OCI-LY7 (cell line): Measurements from ENCODE around the gene CDCP2. TPM values are rescaled to one million over a fixed set of nuclear protein-coding genes. Genes with fewer than 3 reads are reported as not detected.

Experiments used
- BruUV-seq: library from RNA; stranded (reverse); fragments of 400-500 nt; replicated peaks from 2 replicates; lab custom pipeline; 2021; lab: Mats Ljungman, UMichigan
- CTCF ChIA-PET: fragments of 300-600 bp; sonication (Branson Sonifier 250); formaldehyde crosslinking; loops from one replicate; lab custom pipeline; 2022; ENCODE audit warnings: antibody characterized with exemption; ENCODE audit not compliant: unreplicated experiment; lab: Charles Lee
- POLR2A ChIA-PET: fragments of 300-600 bp; sonication (Branson Sonifier 250); formaldehyde crosslinking; loops from one replicate; lab custom pipeline; 2022; ENCODE audit warnings: antibody characterized with exemption; lab: Charles Lee
- DNase-seq: peaks from one replicate; pipeline ENCODE4 v3.0.0-alpha.2; 2015; ENCODE audit warnings: low spot score
- H2AFZ ChIP-seq: fragments of 200-600 bp; sonication (generic), shearing (Covaris generic); 2 replicates; pipeline ENCODE4 v1.6.1; 2014; ENCODE audit warnings: mild to moderate bottlenecking, antibody characterized with exemption, low read length, moderate library complexity
- H3K27ac ChIP-seq: fragments of 200-600 bp; sonication (generic); 2 replicates; pipeline ENCODE4 v1.5.1; 2014; ENCODE audit warnings: mixed run types, low read depth, mild to moderate bottlenecking, moderate library complexity, low read length, inconsistent platforms; ENCODE audit not compliant: poor library complexity, severe bottlenecking
- H3K36me3 ChIP-seq: fragments of 200-600 bp; sonication (generic); 2 replicates; pipeline ENCODE4 v1.6.1; 2014; ENCODE audit warnings: mild to moderate bottlenecking, antibody characterized with exemption, low read length, moderate library complexity, mixed read lengths; ENCODE audit not compliant: insufficient read depth
- H3K4me1 ChIP-seq: fragments of 200-600 bp; sonication (generic); 2 replicates; pipeline ENCODE4 v1.5.1; 2014; ENCODE audit warnings: mild to moderate bottlenecking, low read length; ENCODE audit not compliant: insufficient read depth, poor library complexity, severe bottlenecking
- H3K4me2 ChIP-seq: fragments of 200-600 bp; sonication (generic); 2 replicates; pipeline ENCODE4 v1.6.1; 2014; ENCODE audit warnings: mild to moderate bottlenecking, low read length
- H3K4me3 ChIP-seq: fragments of 200-600 bp; sonication (generic); 2 replicates; pipeline ENCODE4 v1.5.1; 2014; ENCODE audit warnings: mild to moderate bottlenecking, low read depth, low read length; ENCODE audit not compliant: poor library complexity, severe bottlenecking
- H3K79me2 ChIP-seq: fragments of 200-600 bp; sonication (generic); 2 replicates; pipeline ENCODE4 v1.6.1; 2016; ENCODE audit warnings: low read depth, mild to moderate bottlenecking, low read length, moderate library complexity, mixed read lengths; ENCODE audit not compliant: insufficient read depth
- H3K9me2 ChIP-seq: fragments of 200-600 bp; sonication (generic); 2 replicates; pipeline ENCODE4 v1.6.1; 2016; ENCODE audit warnings: mild to moderate bottlenecking, low read length, mixed read lengths; ENCODE audit not compliant: insufficient read depth
- H3K9me3 ChIP-seq: fragments of 200-600 bp; sonication (generic); 2 replicates; pipeline ENCODE4 v1.6.1; 2014; ENCODE audit warnings: mild to moderate bottlenecking, mixed run types, low read length, mixed read lengths
- H4K20me1 ChIP-seq: fragments of 200-600 bp; sonication (generic); 2 replicates; pipeline ENCODE4 v1.6.1; 2014; ENCODE audit warnings: mild to moderate bottlenecking, antibody characterized with exemption, low read length, moderate library complexity, mixed read lengths; ENCODE audit not compliant: insufficient read depth
- CTCF ChIP-seq: fragments of 200-600 bp; sonication (generic); conservative IDR thresholded peaks from 2 replicates; pipeline ENCODE4 v1.5.1; 2014; ENCODE audit warnings: mild to moderate bottlenecking, antibody characterized with exemption, low read length, moderate library complexity, mixed read lengths
- EZH2phosphoT487 ChIP-seq: fragments of 200-600 bp; sonication (generic); IDR thresholded peaks from 2 replicates; pipeline ENCODE4 v1.6.1; 2018; ENCODE audit warnings: low read depth, borderline replicate concordance, mild to moderate bottlenecking, mixed run types, antibody characterized with exemption, low read length, moderate library complexity, mixed read lengths
- intact Hi-C: fragments of 100-400 bp; cut with micrococcal nuclease; formaldehyde crosslinking; loops from one replicate; pipeline ENCODE4 v1.10.0; 2022; ENCODE audit not compliant: unreplicated experiment
- total RNA-seq, 2 experiments: library from RNA; depleted of rRNA in 1 of 2; stranded (reverse); fragments of >200 nt in 1 of 2; shearing (Covaris generic) in 1 of 2; gene quantifications; 2 replicates each; pipeline ENCODE4 v1.2.3, GENCODE V29; 2014 to 2022

CDCP2 gene
- total RNA-seq, 2 experiments from 2014 or later: 0.09 TPM; not detected in 1

- Histone ChIP-seq H3K4me3 (peak overlapping the region; percentile 87), H3K79me2 (peaks cover 52% of the 10 kb centered on the region), H3K4me2 (peak overlapping the region; percentile 98), H2AFZ (peak overlapping the region; percentile 76), H3K9me2 (no peaks in the 10 kb centered on the region), H4K20me1 (peaks cover 12% of the 10 kb centered on the region), H3K27ac (no peak overlapping the region), H3K36me3 (peaks cover 27% of the 10 kb centered on the region), H3K9me3 (no peaks in the 10 kb centered on the region), H3K4me1 (peaks cover 28% of the 10 kb centered on the region)
- intact Hi-C loops: no loop called here
- ChIA-PET POLR2A (interaction anchor here (0.6 to 0.8 kb wide), 4 partner anchors 10 to 688 kb away, joined by 3 to 4 read pairs (median 3); partner anchors contain the start of gene DHCR24), CTCF (no interaction called here)
- no peak for DNase-seq
- TSS peak; percentile 84 for BruUV-seq
- no peak for TF ChIP-seq EZH2phosphoT487
- TF ChIP-seq CTCF: no peak
Measured at GRCh38 chr1:54199151-54199764, 46.5 kb upstream of the CDCP2 start.

- H3K79me2 ChIP-seq: no peaks in the 10 kb centered on the region
- H3K4me3 ChIP-seq: no peak overlapping the region
- BruUV-seq: no TSS peak
- no peaks in the 10 kb centered on the region for H3K4me1 ChIP-seq
- no peaks in the 10 kb centered on the region for H3K9me2 ChIP-seq
- no peak for DNase-seq
- no peak overlapping the region for H3K4me2 ChIP-seq
- H4K20me1 ChIP-seq: no peaks in the 10 kb centered on the region
- peaks cover 17% of the 10 kb centered on the region; the same call in 1 of the 2 replicates for H3K36me3 ChIP-seq
- POLR2A ChIA-PET: no interaction called here
- no peak for TF ChIP-seq EZH2phosphoT487
- TF ChIP-seq CTCF: no peak
- CTCF ChIA-PET: no interaction called here
- intact Hi-C loops: no loop called here
- H3K27ac ChIP-seq: no peak overlapping the region
- H3K9me3 ChIP-seq: no peaks in the 10 kb centered on the region
- H2AFZ ChIP-seq: no peak overlapping the region
Measured at GRCh38 chr1:54193453-54193852, 40.7 kb upstream of the CDCP2 start.

- no peak overlapping the region for H3K4me3 ChIP-seq
- H3K4me2 ChIP-seq: no peak overlapping the region
- BruUV-seq: no TSS peak
- ChIA-PET CTCF (no interaction called here), POLR2A (interaction anchor here (0.7 kb wide), 1 partner anchor 116 kb away, joined by 3 read pairs; no protein-coding TSS in a partner anchor)
- no peaks in the 10 kb centered on the region for H4K20me1 ChIP-seq
- intact Hi-C loops: no loop called here
- H3K4me1 ChIP-seq: no peaks in the 10 kb centered on the region
- TF ChIP-seq EZH2phosphoT487: no peak
- TF ChIP-seq CTCF: no peak
- no peak for DNase-seq
- H3K79me2 ChIP-seq: no peaks in the 10 kb centered on the region
- H3K27ac ChIP-seq: no peak overlapping the region
- no peaks in the 10 kb centered on the region for H3K9me3 ChIP-seq
- H3K9me2 ChIP-seq: no peaks in the 10 kb centered on the region
- no peak overlapping the region for H2AFZ ChIP-seq
- H3K36me3 ChIP-seq: peaks cover 31% of the 10 kb centered on the region
Measured at GRCh38 chr1:54191525-54191924, 38.7 kb upstream of the CDCP2 start.
